Transverse colon (tissue), 4 donors: Measurements from ENCODE around the gene SSBP4. TPM values are rescaled to one million over a fixed set of nuclear protein-coding genes. Genes with fewer than 3 reads are reported as not detected.

Experiments
- DNase-seq: peaks from one replicate; pipeline ENCODE4 v3.0.0-alpha.2; 2019
- H3K27ac ChIP-seq, 4 donors: fragments of 200-600 bp; sonication (generic); 2 replicates each; pipeline ENCODE4 v1.5.1; 2016 to 2018; ENCODE audit warnings: inconsistent platforms in 4 of 4
- H3K27me3 ChIP-seq: fragments of 200-600 bp; sonication (generic); 2 replicates; pipeline ENCODE4 v1.5.1; 2017; ENCODE audit warnings: inconsistent platforms
- H3K36me3 ChIP-seq, 4 donors: fragments of 200-600 bp; sonication (generic); 2 replicates each; pipeline ENCODE4 v1.5.1; 2017 to 2019; ENCODE audit warnings: inconsistent platforms in 4 of 4
- H3K4me1 ChIP-seq, 4 donors: fragments of 200-600 bp; sonication (generic); 2 replicates each; pipeline ENCODE4 v1.5.1; 2017 to 2020; ENCODE audit warnings: inconsistent platforms in 4 of 4
- H3K4me3 ChIP-seq, 4 donors: fragments of 200-600 bp; sonication (generic); 1 replicate in 1 of 4; 2 replicates in 3 of 4; pipeline versions ENCODE4 v1.5.1 to v1.6.1; 2017 to 2019; ENCODE audit warnings: inconsistent platforms in 4 of 4
- H3K9me3 ChIP-seq, 2 donors: fragments of 200-600 bp; sonication (generic); 2 replicates each; pipeline ENCODE4 v1.5.1; 2017 to 2019; ENCODE audit warnings: inconsistent platforms in 2 of 2
- CTCF ChIP-seq, 5 experiments: fragments of 200-600 bp in 3 of 5; fragments of 450-650 bp in 2 of 5; sonication (generic) in 3 of 5; IDR thresholded peaks; 1 replicate in 2 of 5; 2 replicates in 3 of 5; pipeline ENCODE4 v1.5.1; 2016 to 2017; ENCODE audit warnings: antibody characterized with exemption in 5 of 5, inconsistent platforms in 3 of 5, mild to moderate bottlenecking in 2 of 5, moderate library complexity in 1 of 5
- EP300 ChIP-seq: sonication (generic); formaldehyde crosslinking; IDR thresholded peaks from one replicate; pipeline ENCODE4 v1.6.1; 2017; ENCODE audit warnings: antibody characterized with exemption, low read depth
- POLR2A ChIP-seq: fragments of 450-650 bp; IDR thresholded peaks from one replicate; pipeline ENCODE4 v1.6.1; 2016; ENCODE audit warnings: antibody characterized with exemption, mild to moderate bottlenecking, moderate library complexity
- POLR2AphosphoS5 ChIP-seq, 3 donors: sonication (generic); formaldehyde crosslinking; IDR thresholded peaks; one replicate each; pipeline ENCODE4 v1.6.1; 2016; ENCODE audit warnings: antibody characterized with exemption in 3 of 3
- WGBS, 2 donors: methylation state at CpG; one replicate each; pipeline ENCODE4 v1.1.5; 2018; ENCODE audit warnings: low coverage in 1 of 2; 5-methylcytosine and 5-hydroxymethylcytosine counted together
- in situ Hi-C, 4 donors: fragments of 200-750 bp; cut with MboI; loops; one replicate each; pipeline versions ENCODE4 v1.15.0 to v1.15.1; 2017; ENCODE audit warnings: low sequenced_read_pairs in 3 of 4, low pct_ligation_motif_present in 1 of 4, low pct_unique_long_range_greater_than_20kb in 1 of 4
- intact Hi-C: fragments of 100-400 bp; cut with DNase I; formaldehyde crosslinking; loops from one replicate; pipeline ENCODE4 v1.15.1; 2023; ENCODE audit warnings: low total_unique reads
- total RNA-seq, 4 donors: library from RNA; depleted of rRNA; stranded (reverse); fragments of >200 nt; gene quantifications; one replicate each; pipeline ENCODE4 v1.1.0, GENCODE V29; 2016

The SSBP4 gene
- total RNA-seq, 4 donors from 2014 or later: 9.4 to 40.4 (median 32.2) TPM

GRCh38 chr19:18392417-18392816, 26.8 kb upstream of the SSBP4 start:
- Histone ChIP-seq H3K27ac (peak overlapping the region in 3 of 4 donors; percentile 34 to 42 (median 36)), H3K4me1 (peaks cover 5 to 16% (median 13%) of the 10 kb centered on the region in 4 donors), H3K4me3 (no peak overlapping the region), H3K36me3 (no peaks in the 10 kb centered on the region), H3K9me3 (no peaks in the 10 kb centered on the region), H3K27me3 (peaks cover 6% of the 10 kb centered on the region)
- intact Hi-C loops (no loop called here), in situ Hi-C loops (loop anchor here in 1 of 4 donors (10.0 kb wide), 1 partner anchor 48 kb away; the partner anchor contains the start of gene PGPEP1)
- 19 to 33% methylated on average over 3 to 11 of the region's 11 CpGs for WGBS, 2 donors
- peak; percentile 59 for DNase-seq
- no peak for TF ChIP-seq POLR2AphosphoS5 (IDR thresholded peaks at IDR 0.05)
- no peak for TF ChIP-seq CTCF (IDR thresholded peaks at IDR 0.05)
- no peak for TF ChIP-seq EP300
- TF ChIP-seq POLR2A: no peak

- no peak for DNase-seq
- H3K4me3 ChIP-seq: no peak overlapping the region
- H3K27me3 ChIP-seq: peaks cover 11% of the 10 kb centered on the region
- WGBS, 2 donors: 70 to 85% methylated on average over 5 of the region's 5 CpGs
- no peaks in the 10 kb centered on the region for H3K9me3 ChIP-seq
- no peaks in the 10 kb centered on the region for H3K36me3 ChIP-seq
- in situ Hi-C loops (loop anchor here in 1 of 4 donors (10.0 kb wide), 1 partner anchor 48 kb away; the partner anchor contains the start of gene PGPEP1), intact Hi-C loops (no loop called here)
- H3K4me1 ChIP-seq: peaks cover 3 to 19% (median 11%) of the 10 kb centered on the region in 4 donors
- H3K27ac ChIP-seq: peak overlapping the region; percentile 21 to 42 (median 35)
- TF ChIP-seq EP300 (no peak), POLR2AphosphoS5 (IDR thresholded peaks at IDR 0.05) (no peak), CTCF (IDR thresholded peaks at IDR 0.05) (no peak), POLR2A (no peak)
These were observed 26.3 kb upstream of the SSBP4 start for GRCh38 chr19:18392926-18393325.

- 78 to 86% methylated on average over 4 to 7 of the region's 7 CpGs for WGBS, 2 donors
These were observed 25.4 kb upstream of the SSBP4 start for GRCh38 chr19:18393836-18394235.

More at GRCh38 chr19:18393836-18394235, 25.4 kb upstream of the SSBP4 start:
- Histone ChIP-seq H3K9me3 (no peaks in the 10 kb centered on the region), H3K27me3 (peaks cover 13% of the 10 kb centered on the region), H3K36me3 (no peaks in the 10 kb centered on the region), H3K4me3 (no peak overlapping the region), H3K4me1 (peaks cover 0 to 15% (median 9%) of the 10 kb centered on the region in 4 donors), H3K27ac (peak overlapping the region; percentile 13 to 36 (median 28))
- intact Hi-C loops (no loop called here), in situ Hi-C loops (loop anchor here in 1 of 4 donors (10.0 kb wide), 1 partner anchor 49 kb away; the partner anchor contains the start of gene PGPEP1)
- no peak for DNase-seq
- no peak for TF ChIP-seq EP300
- TF ChIP-seq CTCF (IDR thresholded peaks at IDR 0.05): no peak
- TF ChIP-seq POLR2AphosphoS5 (IDR thresholded peaks at IDR 0.05): no peak
- no peak for TF ChIP-seq POLR2A
